ENCODE results near the gene CLDN18. TPM values are rescaled to one million over a fixed set of nuclear protein-coding genes. Genes with fewer than 3 reads are reported as not detected.

Gene CLDN18
- total RNA-seq, 1 experiment from 2014 or later: 0.17 TPM

DNA sequence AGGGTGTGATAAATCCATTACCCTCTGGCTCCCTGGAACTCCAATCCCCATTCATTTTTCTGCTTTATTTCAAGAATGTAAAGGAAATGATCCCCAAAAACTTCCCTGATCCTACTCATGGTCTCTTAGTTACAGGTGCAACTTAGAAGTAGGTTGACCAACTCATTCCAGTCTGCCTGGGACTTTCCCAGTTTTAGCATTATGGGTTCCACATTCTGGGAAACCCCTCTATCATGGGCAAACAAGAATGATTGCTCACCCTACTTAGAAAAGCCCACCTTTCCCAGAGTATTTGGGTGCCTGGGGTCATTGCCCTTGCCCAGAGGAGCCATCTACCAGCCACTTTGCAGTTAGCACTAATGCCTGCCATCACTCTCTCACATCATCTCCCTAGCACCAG is 15.6 kb downstream of the CLDN18 start (continued):
- TF ChIP-seq, protein P1, sequence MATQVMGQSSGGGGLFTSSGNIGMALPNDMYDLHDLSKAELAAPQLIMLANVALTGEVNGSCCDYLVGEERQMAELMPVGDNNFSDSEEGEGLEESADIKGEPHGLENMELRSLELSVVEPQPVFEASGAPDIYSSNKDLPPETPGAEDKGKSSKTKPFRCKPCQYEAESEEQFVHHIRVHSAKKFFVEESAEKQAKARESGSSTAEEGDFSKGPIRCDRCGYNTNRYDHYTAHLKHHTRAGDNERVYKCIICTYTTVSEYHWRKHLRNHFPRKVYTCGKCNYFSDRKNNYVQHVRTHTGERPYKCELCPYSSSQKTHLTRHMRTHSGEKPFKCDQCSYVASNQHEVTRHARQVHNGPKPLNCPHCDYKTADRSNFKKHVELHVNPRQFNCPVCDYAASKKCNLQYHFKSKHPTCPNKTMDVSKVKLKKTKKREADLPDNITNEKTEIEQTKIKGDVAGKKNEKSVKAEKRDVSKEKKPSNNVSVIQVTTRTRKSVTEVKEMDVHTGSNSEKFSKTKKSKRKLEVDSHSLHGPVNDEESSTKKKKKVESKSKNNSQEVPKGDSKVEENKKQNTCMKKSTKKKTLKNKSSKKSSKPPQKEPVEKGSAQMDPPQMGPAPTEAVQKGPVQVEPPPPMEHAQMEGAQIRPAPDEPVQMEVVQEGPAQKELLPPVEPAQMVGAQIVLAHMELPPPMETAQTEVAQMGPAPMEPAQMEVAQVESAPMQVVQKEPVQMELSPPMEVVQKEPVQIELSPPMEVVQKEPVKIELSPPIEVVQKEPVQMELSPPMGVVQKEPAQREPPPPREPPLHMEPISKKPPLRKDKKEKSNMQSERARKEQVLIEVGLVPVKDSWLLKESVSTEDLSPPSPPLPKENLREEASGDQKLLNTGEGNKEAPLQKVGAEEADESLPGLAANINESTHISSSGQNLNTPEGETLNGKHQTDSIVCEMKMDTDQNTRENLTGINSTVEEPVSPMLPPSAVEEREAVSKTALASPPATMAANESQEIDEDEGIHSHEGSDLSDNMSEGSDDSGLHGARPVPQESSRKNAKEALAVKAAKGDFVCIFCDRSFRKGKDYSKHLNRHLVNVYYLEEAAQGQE (IDR thresholded peaks at IDR 0.05; ENCODE audit: low read depth): no peak
- TF ChIP-seq EZH2phosphoT487 (IDR thresholded peaks at IDR 0.05; ENCODE audit: borderline replicate concordance) (no peak), CEBPB (IDR thresholded peaks at IDR 0.05; ENCODE audit: low read depth) (no peak), EGR1 (IDR thresholded peaks at IDR 0.05; ENCODE audit: low read depth) (no peak), YY1 (IDR thresholded peaks at IDR 0.05; ENCODE audit: extremely low read depth, insufficient replicate concordance, low read depth, low read length) (no peak)
- TF ChIP-seq, protein P2, sequence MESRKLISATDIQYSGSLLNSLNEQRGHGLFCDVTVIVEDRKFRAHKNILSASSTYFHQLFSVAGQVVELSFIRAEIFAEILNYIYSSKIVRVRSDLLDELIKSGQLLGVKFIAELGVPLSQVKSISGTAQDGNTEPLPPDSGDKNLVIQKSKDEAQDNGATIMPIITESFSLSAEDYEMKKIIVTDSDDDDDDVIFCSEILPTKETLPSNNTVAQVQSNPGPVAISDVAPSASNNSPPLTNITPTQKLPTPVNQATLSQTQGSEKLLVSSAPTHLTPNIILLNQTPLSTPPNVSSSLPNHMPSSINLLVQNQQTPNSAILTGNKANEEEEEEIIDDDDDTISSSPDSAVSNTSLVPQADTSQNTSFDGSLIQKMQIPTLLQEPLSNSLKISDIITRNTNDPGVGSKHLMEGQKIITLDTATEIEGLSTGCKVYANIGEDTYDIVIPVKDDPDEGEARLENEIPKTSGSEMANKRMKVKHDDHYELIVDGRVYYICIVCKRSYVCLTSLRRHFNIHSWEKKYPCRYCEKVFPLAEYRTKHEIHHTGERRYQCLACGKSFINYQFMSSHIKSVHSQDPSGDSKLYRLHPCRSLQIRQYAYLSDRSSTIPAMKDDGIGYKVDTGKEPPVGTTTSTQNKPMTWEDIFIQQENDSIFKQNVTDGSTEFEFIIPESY (IDR thresholded peaks at IDR 0.05; ENCODE audit: extremely low read depth, insufficient replicate concordance, low read length): no peak

DNA sequence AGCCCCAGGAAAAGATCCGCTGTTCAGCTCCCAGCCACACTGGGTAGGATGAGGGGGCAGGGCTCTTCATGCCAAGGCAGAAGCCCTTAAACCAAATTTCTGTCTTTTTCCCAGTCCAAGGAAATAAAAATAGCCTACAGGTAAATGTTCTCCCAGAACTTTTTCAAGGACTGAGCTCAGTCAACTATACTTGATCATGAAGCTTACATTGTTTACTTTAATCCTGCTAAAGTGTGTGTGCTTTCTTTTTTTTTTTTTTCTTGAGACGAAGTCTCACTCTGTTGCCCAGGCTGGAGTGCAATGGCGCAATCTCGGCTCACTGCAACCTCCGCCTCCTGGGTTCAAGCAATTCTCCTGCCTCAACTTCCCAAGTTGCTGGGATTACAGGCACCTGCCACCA is 17.9 kb downstream of the CLDN18 start:
- intact Hi-C loops (cut with micrococcal nuclease): no loop called here
- H3K9me3 ChIP-seq (ENCODE audit: control insufficient read depth in 1 of 2, insufficient read depth in 1 of 2, low read depth in 1 of 2, low read length in 2 of 2): no peaks in the 10 kb centered on the region
- ChIA-PET POLR2A (no interaction called here), CTCF (no interaction called here), RAD21 (ENCODE audit: low non-redundant PET in 1 of 2, low total read pairs in 2 of 2, uncharacterized antibody in 2 of 2, unreplicated experiment in 2 of 2) (no interaction called here)
- no peak overlapping the region for H3K4me2 ChIP-seq (ENCODE audit: low read length)
- H3K9me2 ChIP-seq (ENCODE audit: insufficient read depth): no peaks in the 10 kb centered on the region
- H3K27me3 ChIP-seq (ENCODE audit: insufficient read depth, low read length): no peaks in the 10 kb centered on the region
- no peak overlapping the region for H3K27ac ChIP-seq (ENCODE audit: low read depth, low read length)
- H3K79me2 ChIP-seq (ENCODE audit: insufficient read depth, low read length): no peaks in the 10 kb centered on the region
- TF ChIP-seq EZH2 (IDR thresholded peaks at IDR 0.05) (no peak), EGR1 (IDR thresholded peaks at IDR 0.05; ENCODE audit: low read depth) (no peak), SP1 (IDR thresholded peaks at IDR 0.05; ENCODE audit: low read depth) (no peak), RAD21 (IDR thresholded peaks at IDR 0.05; ENCODE audit: low read depth) (no peak), CEBPB (IDR thresholded peaks at IDR 0.05; ENCODE audit: low read depth) (no peak), CBX3 (IDR thresholded peaks at IDR 0.05; ENCODE audit: low read depth) (no peak), TCF7L2 (IDR thresholded peaks at IDR 0.05; ENCODE audit: borderline replicate concordance, extremely low read depth, insufficient read depth, insufficient read length) (no peak), JUND (IDR thresholded peaks at IDR 0.05) (no peak), YY1 (IDR thresholded peaks at IDR 0.05; ENCODE audit: extremely low read depth, insufficient replicate concordance, low read depth, low read length) (no peak)
- TF ChIP-seq, protein P3, sequence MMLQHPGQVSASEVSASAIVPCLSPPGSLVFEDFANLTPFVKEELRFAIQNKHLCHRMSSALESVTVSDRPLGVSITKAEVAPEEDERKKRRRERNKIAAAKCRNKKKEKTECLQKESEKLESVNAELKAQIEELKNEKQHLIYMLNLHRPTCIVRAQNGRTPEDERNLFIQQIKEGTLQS (IDR thresholded peaks at IDR 0.05): no peak
- TF ChIP-seq, protein P2 (IDR thresholded peaks at IDR 0.05; ENCODE audit: extremely low read depth, insufficient replicate concordance, low read length): no peak
- H3K36me3 ChIP-seq (ENCODE audit: control insufficient read depth in 1 of 2, insufficient read depth in 2 of 2, low read length in 2 of 2): no peaks in the 10 kb centered on the region
- no peak overlapping the region for H2AFZ ChIP-seq (ENCODE audit: low read depth, low read length, poor library complexity, severe bottlenecking)
- DNase-seq (ENCODE audit: low read depth, low spot score): no peak
- H3K4me1 ChIP-seq (ENCODE audit: control insufficient read depth in 1 of 2, insufficient read depth in 2 of 2, low read length in 2 of 2): no peaks in the 10 kb centered on the region
- no TSS peak for BruUV-seq (replicated peaks)
- no peaks in the 10 kb centered on the region for H4K20me1 ChIP-seq (ENCODE audit: insufficient read depth)
- H3K4me3 ChIP-seq (replicated peaks in 1 of 2; ENCODE audit: low read depth in 1 of 2, low read length in 2 of 2): no peak overlapping the region
- no peak for ATAC-seq
- H3K9ac ChIP-seq (ENCODE audit: low read length): no peak overlapping the region

Measured in HCT116 (cell line).